T-helper 9 cell (primary cell): ENCODE data around the gene E2F4.

Source experiments
- DNase-seq: peaks from one replicate; pipeline ENCODE4 v3.0.0-alpha.2; 2020

Gene E2F4

DNA sequence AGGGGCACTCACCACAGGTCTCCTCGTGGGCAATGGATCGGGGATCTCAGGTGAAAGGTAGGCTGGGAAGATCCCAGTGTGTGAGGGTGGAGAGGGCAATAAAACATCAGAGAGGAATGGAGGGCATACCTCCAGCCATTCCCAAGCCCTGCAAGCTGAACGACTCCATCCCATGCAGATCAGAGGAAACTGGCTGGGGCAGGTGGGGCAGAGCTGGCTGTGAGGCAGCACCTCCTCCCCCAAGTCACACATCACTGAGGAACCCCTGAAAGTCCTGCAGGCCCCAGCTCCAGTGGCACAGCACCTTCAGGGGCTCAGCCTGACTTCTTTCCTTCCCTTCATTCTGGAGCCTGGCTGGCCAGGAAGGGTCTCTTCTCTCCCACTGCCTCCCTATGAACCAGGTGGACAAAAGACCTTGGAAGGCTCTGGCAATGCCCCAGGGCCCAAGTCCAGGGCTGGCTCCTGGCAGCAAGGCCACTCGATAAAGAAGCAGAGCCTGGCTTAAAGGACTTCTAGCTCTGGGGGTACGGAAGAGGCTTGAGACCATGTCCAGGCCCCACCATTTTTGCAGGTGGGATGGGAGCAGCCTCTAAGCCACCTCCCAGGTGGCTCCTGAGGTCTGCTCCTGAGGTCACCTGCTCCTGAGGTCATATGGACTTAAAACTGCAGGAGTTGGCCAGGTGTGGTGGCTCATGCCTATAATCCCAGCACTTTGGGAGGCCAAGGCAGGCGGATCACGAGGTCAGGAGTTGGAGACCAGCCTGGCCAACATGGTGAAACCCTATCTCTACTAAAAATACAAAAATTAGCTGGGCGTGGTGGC, 21.5 kb downstream of the E2F4 start:
- no peak for DNase-seq

DNA sequence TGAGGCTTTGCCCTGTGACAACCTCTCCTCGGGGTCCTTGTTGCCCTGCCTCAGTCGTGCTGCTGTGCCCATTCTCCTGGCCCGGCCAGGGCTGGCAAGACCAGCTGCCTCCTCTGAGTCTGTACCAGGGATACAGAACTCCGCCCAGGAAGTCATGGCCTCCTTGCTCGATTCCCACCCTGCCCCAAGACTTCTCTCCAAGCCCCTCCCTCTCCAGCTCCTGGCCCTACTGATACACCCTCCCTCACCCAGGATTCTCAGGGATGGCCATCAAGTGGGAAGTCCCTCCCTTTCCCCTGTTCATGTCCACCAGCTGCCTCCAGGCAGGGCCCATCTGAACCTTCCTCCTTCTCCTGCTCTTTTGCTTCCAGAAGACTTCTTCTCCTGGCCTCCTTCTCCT, 23.8 kb downstream of the E2F4 start:
- DNase-seq = no peak

DNA sequence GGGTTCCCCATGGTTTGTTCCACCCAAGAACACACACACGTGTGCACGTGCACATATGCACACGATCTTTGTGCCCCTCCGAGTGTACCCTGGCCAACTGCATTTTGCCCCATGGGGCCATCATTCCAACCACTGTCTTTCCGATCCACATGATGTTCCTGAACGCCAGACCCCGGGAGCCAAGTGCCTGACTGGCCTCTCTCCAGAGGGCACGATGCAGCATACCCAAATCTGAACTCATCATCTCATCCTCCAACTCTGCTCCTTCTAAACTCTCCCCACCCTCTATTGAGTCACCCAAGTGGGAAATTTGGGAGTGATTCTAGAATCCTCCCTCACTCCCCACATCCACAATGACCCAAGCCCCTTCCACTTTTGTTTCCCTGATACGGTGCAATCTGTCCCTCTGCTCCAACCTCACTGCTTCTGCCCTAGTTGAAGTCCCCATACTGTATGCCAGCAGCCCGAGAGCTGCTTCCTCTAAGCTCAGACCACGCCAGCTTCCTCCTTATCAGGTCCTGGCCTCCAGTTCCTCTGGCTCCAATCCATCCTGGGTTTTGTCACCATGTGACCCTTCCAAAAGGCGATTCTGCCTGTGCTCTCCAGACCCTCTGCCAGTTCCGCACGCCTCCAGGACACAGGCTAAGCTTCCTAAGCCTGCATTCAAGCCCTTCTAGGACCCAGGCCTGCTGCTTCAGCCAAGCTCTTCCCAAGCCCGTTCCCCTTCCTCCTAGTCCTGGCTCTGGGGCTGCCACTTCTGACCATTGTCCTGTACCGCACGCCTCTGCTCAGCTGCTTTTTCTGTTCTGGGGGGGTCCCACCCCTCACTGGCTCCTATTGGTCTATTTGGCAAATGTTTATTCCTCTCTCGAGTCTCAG, 24.9 kb downstream of the E2F4 start:
- DNase-seq = no peak

DNA sequence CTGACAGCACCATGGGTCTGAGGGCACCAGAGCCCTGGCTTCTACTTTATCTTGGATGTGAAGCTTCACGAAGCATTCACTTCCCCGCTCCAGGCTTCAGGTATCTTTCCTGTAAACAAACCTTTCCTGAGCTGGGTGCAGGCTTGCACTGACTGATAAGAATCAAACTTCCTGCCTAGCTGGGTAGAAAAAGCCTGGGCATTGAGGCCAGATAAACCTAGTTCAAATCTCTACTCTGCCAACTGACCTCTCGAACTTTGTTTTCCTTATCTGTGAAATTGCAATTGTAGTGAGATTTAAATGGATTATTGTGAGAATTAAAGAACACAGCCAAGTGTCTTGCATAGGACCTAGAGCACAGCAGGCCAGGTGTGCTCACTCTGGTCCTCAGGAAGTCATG, 32.0 kb downstream of the E2F4 start:
- no peak for DNase-seq

DNA sequence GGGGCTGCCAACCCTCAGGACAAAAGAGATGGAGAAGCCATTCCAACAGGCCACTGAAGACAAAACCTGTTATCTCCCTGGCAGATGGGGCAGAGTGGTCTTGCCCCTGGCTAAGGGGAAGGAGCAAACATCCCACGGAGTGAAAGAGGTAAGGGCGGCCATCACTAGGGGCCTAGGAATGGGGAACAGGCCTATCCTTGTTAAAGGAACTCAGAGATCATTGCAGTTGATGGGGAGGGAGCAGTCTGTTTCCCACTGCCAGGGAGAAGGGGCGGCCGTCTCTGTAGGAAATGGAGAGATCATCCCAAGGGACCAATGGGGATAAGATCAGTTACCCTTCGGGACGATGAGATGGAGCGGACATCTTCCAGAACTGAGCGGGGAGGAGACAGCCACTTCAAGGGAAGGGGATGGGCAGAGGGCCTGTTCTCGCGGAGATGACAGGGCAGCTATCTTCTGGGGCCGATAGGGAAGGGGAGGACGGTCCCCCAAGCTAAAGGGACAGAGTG, 34.4 kb downstream of the E2F4 start:
- DNase-seq = no peak

DNA sequence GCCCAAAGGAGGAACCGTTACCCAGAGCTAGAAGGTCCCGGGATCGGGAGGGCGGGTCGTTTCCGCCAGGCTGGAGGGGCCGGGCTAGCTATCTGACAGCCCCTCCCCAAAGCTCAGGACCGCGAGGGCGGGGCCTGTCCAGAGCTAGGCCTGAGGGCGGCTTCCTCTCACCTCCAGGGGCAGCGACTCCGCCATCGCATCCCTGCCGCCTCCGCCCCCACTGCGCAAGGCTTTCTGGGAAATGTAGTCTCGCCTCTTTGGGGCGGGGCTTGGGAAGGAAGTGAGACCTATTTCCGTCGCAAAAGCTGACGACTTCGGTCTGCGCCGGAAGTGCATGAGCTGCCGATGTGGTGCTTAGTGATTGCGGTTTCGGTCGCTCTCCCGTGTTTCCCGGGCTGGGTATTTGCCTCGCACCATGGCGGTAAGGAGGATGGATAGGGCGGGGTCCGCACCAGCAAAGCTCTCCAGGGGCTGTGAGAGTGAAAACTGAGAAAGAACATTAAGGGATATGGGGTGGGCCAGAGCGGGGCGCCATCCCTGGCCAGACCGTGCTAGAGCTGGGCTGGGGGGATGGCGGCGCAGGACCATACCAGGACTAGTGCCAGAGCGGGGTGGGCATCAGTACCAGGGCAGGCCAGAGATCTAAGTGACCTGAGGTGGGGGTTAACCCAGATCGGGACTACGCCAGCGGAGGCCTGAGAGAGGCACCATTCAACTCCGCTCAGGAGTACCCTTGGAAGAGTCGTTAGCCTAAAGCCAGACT, 35.0 kb downstream of the E2F4 start, which contains the start of gene TMEM208:
TSS of gene TMEM208 (plus strand) at position 327 of the 763 bp plus-strand sequence. CDS start at position 416, 89 bp downstream.
- peak; percentile 99 for DNase-seq

DNA sequence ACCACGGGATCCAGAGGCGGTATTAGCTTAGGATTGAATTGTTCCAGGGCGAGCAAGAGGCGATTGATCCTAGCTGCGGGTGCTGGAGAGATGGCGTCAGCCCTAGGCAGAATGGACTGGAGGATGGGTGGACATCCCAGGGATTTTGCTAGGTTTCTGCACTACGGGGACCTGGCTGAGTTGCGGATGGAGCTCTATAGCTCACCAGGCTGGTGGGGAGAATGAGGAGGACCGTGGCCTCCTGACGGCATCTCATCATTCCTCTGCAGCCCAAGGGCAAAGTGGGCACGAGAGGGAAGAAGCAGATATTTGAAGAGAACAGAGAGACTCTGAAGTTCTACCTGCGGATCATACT, 35.6 kb downstream of the E2F4 start:
- no peak for DNase-seq

DNA sequence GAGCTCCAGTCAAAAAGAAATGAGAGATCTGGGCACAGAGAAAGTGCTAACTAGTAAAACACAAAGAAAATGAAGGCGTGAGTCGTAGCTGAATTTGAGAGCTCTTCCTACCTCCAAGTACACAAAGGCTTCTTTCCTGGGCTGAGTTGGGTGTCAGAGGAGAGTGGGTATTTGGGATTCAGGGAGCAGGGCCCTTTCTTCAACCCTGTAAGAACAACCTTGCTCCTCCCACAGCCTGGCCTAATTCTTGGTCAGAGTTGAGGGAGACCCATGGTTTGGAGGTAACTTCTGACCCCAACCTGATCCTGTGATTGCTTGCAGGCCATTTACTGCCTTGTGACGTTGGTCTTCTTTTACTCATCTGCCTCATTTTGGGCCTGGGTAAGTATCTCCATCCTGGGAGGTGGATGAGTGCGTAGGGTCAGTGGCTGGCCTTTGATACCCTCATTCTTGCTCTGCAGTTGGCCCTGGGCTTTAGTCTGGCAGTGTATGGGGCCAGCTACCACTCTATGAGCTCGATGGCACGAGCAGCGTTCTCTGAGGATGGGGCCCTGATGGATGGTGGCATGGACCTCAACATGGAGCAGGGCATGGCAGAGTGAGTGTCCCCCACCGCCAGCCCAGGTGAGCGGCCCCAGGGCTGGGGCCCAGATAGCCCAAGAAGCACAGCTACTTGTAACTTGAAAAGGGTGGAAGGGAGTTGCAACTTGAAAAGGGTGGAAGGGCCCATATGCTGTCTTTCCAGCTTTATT, 36.3 kb downstream of the E2F4 start:
- no peak for DNase-seq

DNA sequence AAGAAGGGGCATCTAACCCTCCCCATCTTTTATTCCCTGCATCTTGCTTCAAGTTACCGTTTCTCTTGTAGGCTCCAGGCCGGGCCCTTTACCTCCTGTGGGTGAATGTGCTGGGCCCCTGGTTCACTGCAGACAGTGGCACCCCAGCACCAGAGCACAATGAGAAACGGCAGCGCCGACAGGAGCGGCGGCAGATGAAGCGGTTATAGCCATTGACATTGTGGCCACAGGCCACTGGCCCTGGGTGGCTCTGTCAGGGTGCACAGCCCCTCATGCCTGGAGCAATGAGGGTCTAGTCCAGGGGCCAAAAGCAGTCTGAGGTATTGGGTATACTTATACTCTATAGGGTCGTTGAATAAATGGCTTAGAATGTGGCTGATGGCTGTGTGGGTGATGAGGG, 37.0 kb downstream of the E2F4 start:
- DNase-seq = no peak

DNA sequence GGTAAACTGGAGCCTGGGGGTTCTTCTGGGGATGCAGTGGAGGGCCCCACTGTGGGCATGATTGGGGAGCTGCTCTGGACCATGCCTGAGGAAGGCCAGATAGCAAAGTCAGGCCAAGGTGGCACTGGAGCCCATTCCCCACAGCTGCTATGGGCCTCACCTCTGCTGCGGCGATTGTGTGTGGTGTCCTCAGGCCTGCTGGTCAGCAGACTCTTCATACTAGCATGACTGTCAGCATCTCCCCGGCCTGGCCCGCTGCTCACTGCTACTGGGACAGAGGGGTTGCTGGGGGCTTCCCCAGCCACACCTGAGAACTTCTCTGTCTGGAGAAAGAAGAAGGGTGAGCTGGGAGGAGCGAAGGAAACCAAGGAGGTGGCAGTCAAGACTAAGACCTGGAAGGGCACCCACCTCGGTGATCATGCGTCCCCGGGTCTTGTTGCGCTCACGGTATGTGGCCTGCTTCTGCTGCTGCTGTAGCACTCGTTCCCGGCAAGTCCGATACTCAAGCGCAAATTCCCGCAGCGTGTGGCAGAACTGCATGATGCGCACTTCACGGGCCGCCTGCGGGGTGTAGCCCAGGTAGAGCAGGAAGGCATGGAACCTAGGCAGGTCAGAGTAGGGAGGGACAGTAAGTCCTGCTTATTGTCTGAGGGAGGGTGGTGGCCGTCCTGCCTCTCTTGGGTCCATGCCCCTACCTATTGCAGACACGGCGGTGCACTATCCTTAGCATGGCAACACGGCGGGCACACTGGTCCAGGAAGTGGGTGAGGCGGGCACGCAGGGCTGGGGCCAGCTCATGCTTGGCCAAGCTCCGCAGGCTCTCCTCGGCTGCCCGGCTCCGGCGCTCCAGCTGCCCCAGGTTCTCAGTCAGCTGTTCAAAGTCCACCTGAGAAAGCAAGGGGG, 38.2 kb downstream of the E2F4 start:
- no peak for DNase-seq

DNA sequence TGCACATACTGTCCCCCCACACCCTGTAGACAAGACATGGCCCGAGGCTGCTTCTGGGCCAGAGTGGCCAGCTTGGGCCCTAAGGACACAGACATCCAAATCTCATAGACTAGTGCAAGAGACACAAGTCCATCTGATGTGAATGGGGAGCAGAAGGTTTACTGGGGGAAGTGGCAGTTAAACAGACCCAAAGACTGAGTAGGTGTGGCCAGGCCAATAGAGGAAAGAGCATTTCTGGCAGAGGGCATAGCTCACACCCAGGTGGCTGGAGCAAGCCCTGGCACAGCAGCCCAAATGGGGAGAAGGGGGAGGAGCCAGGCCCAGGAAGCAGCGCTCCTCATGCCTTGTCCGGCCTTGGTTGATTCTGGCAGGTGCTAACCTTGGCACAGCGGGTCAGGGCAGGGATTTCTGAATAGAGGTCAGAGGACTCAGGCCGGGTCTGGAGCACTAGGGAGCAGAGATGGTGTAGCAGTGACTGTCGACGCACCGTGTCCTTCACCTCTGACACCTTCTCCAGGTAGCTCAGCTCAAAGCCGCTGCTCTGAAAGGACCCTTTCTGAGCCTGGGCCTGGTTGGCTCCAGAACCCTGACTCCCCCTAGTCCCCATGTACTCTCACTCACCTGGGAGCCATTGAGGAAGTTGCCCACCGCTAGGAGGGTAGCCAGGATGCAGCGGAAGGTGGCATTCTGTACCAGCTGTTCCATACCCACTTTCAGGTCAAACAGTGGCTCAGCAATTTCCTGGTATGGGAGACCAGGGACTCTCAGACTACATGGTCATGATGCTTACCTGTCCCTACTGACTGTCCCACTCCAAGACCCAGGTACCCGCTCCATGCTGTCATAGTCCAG, 39.1 kb downstream of the E2F4 start:
- no peak for DNase-seq

DNA sequence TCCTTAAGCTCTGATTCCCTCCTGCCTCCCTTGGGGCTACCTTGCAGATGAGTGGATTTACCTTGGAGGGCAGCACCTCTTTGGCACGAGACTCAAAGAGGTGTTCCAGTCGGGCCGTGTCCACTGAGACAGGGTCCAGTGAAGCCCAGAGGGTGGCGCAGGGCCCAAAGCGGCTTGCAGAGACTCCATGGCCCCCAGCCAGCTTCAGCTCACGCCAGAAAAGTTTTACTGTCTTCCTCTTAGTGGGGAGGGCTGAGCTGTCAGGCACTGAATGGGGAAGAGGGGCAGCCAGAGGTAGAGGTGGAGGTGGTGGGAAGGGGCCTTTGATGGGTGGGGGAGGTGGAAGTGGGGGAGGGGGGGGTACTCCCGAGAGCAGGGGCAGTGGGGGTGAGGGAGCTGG, 41.6 kb downstream of the E2F4 start:
- DNase-seq = no peak

DNA sequence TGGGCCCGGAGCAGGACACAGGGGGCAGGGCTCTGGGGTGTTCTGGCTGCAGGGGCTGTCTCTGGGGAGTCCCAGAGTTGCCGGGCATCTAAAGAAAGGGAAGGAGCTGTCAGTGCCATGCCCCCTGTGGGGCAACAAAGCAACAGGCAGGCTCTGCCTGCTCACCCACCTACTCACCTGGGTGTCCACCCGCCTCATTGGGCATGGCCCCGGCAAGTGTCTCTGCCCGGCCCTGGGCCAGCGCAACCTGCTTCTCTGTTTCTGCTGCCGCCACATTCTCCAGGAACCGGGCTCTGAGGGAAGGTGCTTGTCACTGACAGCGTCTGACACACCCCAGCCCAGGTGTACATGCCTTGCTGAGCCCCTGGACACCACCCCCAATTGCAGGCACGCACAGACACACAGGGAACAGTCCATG, 42.2 kb downstream of the E2F4 start:
- DNase-seq = no peak

DNA sequence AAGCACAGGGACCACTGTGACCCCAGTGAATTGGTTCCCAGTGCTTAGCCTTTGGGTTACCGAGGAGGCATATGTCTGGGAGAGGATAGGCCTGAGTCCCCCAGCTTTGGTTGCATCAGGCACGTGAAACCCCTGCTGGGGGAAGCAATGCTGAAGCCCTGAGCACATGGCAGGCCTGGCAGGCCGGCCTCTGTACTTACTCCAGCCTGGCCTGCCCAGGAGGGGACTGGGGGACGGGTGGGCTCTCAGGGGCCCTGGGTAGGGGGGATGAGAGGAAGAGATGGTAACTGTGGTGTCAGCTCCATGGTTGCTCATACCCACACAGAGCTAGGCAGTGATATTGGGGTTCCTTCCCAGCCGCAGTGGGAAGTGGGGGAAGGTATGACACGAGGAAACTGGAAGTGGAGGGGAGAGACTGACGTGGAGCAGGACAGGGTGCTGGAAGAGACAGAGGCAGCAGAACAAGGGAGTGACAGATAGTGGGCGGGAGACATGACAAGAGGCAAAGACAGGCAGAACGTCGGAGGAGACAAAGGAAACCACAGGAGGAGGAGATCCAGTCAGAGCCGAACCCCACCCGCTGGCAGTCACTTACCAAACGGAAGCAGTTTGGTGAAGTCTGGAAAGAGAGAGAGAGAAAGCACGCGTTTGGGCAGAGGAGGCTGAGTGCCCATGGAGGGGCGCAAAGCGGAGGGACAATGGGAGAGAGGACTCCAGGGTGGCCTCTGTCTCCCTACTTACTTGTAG, 44.0 kb downstream of the E2F4 start:
- DNase-seq = peak; percentile 53

DNA sequence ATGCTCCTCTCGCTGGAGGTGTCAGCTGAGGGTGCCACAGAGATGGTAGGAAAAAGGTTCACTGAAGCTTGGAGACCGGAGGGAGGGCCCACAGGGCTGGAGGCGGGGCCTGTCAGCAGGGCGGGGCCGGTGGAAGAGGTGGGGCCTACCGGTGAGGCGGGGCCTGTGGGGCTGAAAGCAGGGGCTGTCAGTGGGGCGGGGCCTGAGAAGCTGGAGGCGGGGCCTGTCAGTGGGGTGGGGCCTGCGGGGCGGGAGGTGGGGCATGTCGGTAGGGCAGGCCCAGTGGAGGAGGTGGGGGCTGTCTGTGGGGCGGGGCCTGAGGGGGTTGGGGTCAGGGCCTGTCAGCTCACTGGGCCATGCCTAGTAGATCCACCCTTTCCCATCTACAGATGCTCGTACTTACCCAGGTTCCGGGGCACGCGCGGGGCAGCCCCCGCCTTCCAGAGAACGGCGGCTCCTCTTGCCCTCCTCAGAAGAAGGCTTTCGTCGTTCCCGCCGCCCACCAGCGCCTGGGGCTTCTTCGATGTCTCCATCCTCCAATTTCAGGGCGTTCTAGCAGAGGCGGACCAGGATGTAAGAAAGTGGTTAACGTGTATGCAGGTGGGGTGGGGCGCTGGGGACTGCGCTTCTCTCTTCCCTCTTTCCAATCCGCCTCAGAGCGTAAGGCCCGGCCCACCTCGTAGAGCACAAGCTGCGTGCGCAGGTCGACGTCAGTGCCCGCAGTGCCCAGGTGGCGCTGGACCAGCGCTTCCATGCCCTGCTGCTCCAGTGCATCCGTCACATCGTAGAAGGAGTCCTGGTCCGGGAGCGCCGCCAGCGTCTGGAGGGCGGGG, 44.8 kb downstream of the E2F4 start:
- DNase-seq = peak; percentile 77

DNA sequence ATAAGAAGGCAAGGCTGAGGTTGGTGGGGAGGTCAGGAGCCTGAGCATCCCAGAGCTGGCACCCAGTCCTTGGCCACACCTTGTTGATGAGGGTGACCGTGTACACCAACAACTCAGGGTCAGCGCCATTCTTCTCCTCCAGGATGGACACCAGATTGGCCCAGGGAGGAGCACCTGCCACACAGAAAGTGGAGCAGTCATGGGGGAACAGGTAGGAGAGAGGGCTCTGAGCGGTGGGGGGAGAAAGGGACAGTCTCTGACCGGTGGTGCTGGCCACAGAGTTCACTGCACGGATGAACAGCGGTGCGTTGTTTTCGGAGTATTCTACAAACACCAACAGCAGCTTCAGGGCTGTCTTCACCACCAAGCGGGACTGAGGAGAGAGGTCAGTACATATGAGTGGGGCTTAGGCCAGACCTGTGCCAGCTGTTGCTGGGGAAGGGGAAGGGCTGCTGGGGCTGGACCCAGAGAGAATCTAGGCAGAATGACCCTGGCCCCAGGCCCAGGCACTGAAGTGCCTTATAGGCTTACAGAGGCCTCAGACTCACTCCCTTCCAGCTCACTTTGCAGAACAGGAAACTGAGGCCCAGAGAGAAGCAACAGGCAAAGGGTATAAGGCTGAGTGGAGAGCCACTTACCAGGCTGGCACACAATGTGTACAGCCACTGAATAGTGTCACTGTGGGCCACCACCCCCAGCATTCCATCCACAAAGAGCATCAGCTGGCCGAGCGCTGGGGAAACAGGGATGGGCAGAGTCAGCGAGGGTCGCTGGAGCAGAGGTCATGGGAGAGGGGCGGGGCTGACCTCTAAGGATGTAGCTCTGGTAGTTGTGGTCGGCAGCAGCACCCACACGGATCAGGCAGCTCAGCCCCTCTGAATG, 45.7 kb downstream of the E2F4 start:
- no peak for DNase-seq

DNA sequence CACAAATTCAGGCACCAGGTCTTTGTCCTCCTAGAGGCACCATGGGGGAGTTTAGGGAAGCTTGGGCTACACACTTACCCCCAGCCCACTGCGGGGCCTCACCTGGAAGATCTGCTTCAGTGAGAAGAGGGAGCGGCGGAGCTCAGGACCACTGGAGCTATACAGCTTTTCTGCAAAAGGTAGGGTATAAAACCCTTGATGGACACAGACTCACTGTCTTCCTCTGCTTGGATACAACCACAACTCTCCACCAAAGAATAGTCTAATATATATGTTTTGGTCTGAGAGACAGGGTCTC, 46.3 kb downstream of the E2F4 start:
- DNase-seq = no peak
